T-helper 2 cell treated with Interferon-gamma antibody and Interleukin-4, amounts not matched to agents 5 μg/mL and 100 μg/mL, for 36 hours (primary cell): ENCODE data around the gene ANKRD17.

Source experiments
- DNase-seq: peaks from one replicate; pipeline ENCODE4 v3.0.0; 2021; ENCODE audit warnings: low spot score
- H3K27ac Mint-ChIP-seq: one replicate; pipeline ENCODE4 v1.8.0; 2021; ENCODE audit warnings: mild to moderate bottlenecking, mixed read lengths
- H3K27me3 Mint-ChIP-seq: one replicate; pipeline ENCODE4 v1.8.0; 2021; ENCODE audit warnings: low read depth, mixed read lengths
- H3K36me3 Mint-ChIP-seq: one replicate; pipeline ENCODE4 v1.8.0; 2021; ENCODE audit warnings: low read depth, mixed read lengths
- H3K4me1 Mint-ChIP-seq: one replicate; pipeline ENCODE4 v1.8.0; 2021; ENCODE audit warnings: low read depth, mixed read lengths
- H3K4me3 Mint-ChIP-seq: one replicate; pipeline ENCODE4 v1.8.0; 2022; ENCODE audit warnings: mild to moderate bottlenecking, moderate library complexity, mixed read lengths
- H3K9me3 Mint-ChIP-seq: one replicate; pipeline ENCODE4 v1.8.0; 2021; ENCODE audit warnings: mixed read lengths

The ANKRD17 gene

DNA sequence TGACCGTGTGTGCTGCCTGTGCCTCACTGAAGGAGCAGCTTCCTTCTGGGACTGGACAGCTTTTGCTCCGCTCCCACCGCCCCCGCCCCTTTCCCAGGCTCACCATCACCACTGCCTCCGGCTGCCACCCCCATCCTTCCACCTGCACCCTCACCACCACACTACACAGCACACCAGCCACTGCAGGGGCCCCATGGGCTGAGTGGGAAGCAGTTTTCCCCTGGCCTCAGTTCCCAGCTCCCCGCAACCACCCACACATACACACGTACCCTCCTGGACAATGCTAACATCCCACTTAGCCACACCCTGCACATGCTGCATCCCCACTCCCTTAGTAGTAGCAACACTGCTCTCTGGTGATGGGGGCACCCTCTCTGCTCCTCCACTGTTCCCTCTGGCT, 159.5 kb downstream of the ANKRD17 start:
- H3K27ac Mint-ChIP-seq = peak overlapping the region; percentile 15
- no peak overlapping the region for H3K4me3 Mint-ChIP-seq
- DNase-seq = no peak
- H3K27me3 Mint-ChIP-seq = no peaks in the 10 kb centered on the region
- peaks cover 1% of the 10 kb centered on the region for H3K4me1 Mint-ChIP-seq
- H3K36me3 Mint-ChIP-seq = peaks cover 33% of the 10 kb centered on the region
- H3K9me3 Mint-ChIP-seq = no peaks in the 10 kb centered on the region

DNA sequence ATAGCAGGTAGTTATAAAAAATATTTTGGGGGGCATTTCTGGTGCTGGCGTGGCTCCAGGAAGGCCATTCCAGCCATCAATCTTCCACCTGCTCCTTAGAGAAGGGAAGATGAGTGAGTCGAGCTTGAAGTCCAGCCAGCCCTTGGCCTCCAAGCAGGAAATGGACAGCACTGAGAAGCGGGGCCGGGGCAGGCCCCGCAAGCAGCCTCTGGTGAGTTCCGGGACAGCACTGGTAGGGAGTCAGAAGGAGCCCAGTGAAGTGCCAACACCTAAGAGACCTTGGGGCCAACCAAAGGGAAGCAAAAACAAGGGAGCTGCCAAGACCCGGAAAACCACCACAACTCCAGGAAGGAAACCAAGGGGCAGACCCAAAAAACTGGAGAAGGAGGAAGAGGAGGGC, 159.9 kb downstream of the ANKRD17 start:
- peaks cover 34% of the 10 kb centered on the region for H3K36me3 Mint-ChIP-seq
- H3K27ac Mint-ChIP-seq = no peak overlapping the region
- no peak for DNase-seq
- no peaks in the 10 kb centered on the region for H3K9me3 Mint-ChIP-seq
- H3K4me1 Mint-ChIP-seq = no peaks in the 10 kb centered on the region
- no peak overlapping the region for H3K4me3 Mint-ChIP-seq
- H3K27me3 Mint-ChIP-seq = no peaks in the 10 kb centered on the region

DNA sequence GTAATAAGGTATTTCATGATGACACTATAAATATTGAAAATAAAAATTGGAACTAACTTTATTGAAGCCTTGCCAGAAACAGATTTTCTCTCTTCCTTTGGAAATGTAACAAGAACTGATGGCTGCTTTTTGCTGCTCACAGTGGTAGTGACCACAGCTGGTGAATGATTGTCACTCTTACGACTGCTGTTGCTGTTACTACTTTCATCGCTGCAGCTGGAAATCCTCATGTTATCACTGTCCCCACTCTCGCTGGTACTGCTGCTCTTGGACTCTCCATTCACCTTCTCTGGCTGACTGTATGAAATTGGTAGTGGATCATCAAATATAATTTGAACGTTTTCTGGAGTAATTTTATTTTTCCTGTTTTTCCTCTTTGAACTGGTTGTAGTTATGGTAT, 160.6 kb downstream of the ANKRD17 start:
- no peaks in the 10 kb centered on the region for H3K9me3 Mint-ChIP-seq
- H3K27me3 Mint-ChIP-seq = no peaks in the 10 kb centered on the region
- H3K36me3 Mint-ChIP-seq = peaks cover 34% of the 10 kb centered on the region
- H3K27ac Mint-ChIP-seq = no peak overlapping the region
- H3K4me1 Mint-ChIP-seq = no peaks in the 10 kb centered on the region
- DNase-seq = no peak
- H3K4me3 Mint-ChIP-seq = no peak overlapping the region

DNA sequence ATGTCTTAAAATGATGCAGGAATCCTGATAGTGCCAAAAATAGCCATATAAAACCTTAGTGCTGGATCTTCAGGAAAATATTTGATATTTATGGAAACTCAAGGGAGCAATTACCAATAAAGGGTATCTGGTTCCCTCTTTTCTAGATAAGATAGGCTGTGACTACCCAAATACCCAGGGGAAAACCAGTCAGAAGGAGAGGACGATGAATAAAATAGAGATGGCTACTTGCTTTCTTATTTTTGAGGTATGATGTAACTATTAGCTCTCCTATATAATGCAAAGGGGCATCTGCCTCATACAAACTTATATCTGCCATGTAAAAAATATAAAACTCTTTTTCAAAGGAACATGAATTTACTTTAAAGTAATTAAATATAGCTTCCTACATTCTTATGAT, 165.7 kb downstream of the ANKRD17 start:
- no peak for DNase-seq
- no peaks in the 10 kb centered on the region for H3K9me3 Mint-ChIP-seq
- no peaks in the 10 kb centered on the region for H3K27me3 Mint-ChIP-seq
- H3K36me3 Mint-ChIP-seq = peaks cover 32% of the 10 kb centered on the region
- H3K4me1 Mint-ChIP-seq = peaks cover 3% of the 10 kb centered on the region
- H3K4me3 Mint-ChIP-seq = no peak overlapping the region
- no peak overlapping the region for H3K27ac Mint-ChIP-seq

DNA sequence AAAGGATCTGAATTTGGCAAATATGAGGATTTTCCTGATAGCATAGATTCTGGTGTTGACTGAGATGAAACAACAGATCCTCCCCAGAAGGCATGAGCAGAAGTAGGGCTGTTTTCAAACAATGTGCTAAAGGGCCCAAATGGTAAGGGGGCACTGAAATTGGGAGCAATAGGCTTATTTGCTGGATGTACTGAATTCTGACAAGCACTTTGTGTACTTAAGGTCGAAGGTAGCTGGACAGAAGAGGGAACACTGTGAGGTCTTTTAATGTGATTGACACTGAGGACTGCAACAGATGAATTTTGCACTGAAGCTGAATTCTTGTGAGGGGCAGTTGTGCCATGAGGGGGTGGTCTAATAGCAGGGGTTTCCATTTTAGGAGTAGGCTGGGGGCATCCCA, 167.9 kb downstream of the ANKRD17 start:
- Mint-ChIP-seq H3K27ac (no peak overlapping the region), H3K4me3 (no peak overlapping the region), H3K27me3 (no peaks in the 10 kb centered on the region)

DNA sequence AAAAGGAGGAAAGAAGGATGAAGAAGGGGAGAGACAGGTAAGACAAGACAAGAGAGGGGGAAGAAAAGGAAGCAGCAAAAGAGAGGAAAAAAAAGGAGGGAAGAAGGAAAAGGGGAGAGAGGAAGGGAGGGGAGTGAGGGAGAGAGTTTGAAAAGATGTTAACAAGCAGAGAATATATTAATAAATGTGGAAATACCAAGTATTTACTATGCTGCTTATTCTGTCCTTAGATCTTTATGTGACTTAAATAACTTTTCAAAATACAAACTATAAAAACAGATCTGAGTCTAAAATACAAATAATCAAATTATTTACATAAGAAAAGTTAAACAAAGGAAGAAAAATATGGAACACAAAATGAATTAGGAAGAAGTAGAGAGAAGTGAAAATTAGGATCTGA, 170.7 kb downstream of the ANKRD17 start:
- no peak for DNase-seq
- Mint-ChIP-seq H3K27me3 (no peaks in the 10 kb centered on the region), H3K36me3 (peaks cover 43% of the 10 kb centered on the region), H3K27ac (no peak overlapping the region), H3K4me1 (peaks cover 8% of the 10 kb centered on the region), H3K9me3 (no peaks in the 10 kb centered on the region), H3K4me3 (no peak overlapping the region)

More for the DNA sequence above, 167.9 kb downstream of the ANKRD17 start:
- Mint-ChIP-seq H3K4me1 (peaks cover 8% of the 10 kb centered on the region), H3K36me3 (peaks cover 35% of the 10 kb centered on the region), H3K9me3 (no peaks in the 10 kb centered on the region)
- DNase-seq = no peak

DNA sequence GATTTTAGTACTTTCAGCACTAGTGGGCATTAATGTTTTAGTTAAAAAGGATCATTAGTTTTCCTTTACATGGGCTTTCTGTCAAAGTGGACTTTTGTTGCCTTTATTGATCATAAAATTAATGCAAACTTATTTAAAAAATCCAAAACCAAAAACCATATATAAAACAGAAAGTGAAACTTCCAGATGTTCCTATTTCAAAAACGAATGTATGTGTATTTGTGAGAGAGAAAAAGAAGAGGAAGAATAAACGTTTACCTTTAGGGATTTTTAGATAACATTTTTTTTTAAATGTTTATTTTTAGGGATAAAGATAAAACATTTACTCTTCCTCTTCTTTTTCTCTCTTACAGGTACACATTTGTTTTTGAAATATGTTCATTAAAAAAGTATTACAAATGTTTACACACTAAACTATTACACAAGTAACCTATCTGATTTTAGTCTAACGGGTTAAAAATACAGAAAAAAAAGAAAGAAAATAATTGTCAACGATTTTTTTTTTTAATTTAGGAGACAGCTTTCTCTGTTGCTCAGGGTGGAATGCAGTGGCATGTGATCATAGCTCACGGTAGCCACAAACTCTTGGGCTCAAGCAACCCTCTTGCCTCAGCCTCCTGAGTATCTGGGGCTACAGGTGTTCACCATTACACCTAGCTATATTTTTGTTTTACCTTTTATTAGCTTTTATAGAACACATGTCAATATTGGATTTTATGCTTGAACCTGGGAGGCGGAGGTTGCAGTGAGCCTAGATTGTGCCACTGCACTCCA, 172.3 kb downstream of the ANKRD17 start:
- H3K27me3 Mint-ChIP-seq = no peaks in the 10 kb centered on the region
- no peaks in the 10 kb centered on the region for H3K9me3 Mint-ChIP-seq
- DNase-seq = no peak
- peak overlapping the region; percentile 74 for H3K27ac Mint-ChIP-seq
- H3K36me3 Mint-ChIP-seq = peaks cover 43% of the 10 kb centered on the region
- peak overlapping the region; percentile 74 for H3K4me3 Mint-ChIP-seq
- H3K4me1 Mint-ChIP-seq = peaks cover 7% of the 10 kb centered on the region

DNA sequence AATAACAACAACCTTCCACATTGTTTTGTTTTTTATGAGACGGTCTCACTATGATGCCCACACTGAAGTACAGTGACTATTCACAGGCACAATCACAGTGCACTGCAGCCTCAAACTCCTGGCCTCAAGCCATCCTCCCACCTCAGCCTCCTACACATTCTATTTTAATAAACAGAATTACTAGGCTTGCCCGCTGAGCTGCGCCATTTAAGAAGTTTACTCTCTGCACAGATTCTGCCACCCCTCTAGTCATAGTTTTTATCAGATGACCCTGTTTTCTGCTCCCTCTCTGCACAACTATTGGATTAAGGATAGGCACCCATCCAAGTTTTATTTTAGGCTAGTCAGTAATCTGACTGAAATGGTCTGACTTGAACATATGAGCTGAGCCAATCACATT, 177.8 kb downstream of the ANKRD17 start:
- Mint-ChIP-seq H3K36me3 (peaks cover 49% of the 10 kb centered on the region), H3K9me3 (no peaks in the 10 kb centered on the region), H3K4me1 (peaks cover 11% of the 10 kb centered on the region), H3K27me3 (no peaks in the 10 kb centered on the region), H3K27ac (no peak overlapping the region), H3K4me3 (no peak overlapping the region)
- no peak for DNase-seq

DNA sequence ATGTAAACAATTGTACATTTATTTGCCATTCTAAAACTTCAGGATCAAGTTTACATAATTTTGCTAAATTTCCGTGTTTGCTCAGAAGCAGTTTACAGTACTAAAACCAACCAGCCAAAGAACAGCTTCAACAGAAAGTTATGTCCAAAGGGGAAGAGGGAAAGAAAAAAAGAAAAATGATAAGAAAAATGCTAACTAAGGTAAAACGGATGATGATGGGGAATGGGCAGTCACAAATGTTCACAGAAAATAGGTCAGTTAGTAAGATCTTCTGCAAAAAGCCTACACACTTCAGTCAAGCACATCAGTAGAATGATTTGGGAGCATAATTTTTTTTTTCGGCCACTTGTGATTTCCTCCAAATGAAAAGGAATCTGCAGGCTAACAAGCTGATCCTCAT, 182.8 kb downstream of the ANKRD17 start:
- no peaks in the 10 kb centered on the region for H3K9me3 Mint-ChIP-seq
- peaks cover 7% of the 10 kb centered on the region for H3K4me1 Mint-ChIP-seq
- no peak for DNase-seq
- no peak overlapping the region for H3K27ac Mint-ChIP-seq
- no peak overlapping the region for H3K4me3 Mint-ChIP-seq
- H3K27me3 Mint-ChIP-seq = no peaks in the 10 kb centered on the region
- peaks cover 38% of the 10 kb centered on the region for H3K36me3 Mint-ChIP-seq

DNA sequence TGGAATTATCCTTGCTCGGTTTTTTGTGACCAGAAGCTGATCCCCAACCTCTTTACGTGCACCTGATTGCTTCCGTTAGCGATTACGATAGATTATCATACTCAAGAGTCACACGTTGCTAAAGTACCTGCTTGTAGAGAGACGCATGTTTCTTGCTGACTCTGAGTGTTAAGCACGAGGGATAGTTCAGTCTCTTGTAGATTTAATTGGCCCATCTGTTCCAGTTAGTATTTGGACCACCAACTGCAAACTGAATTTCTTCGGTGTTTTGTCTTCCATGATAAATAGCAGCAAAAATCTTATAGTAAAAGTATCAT, 188.6 kb downstream of the ANKRD17 start:
- no peak for DNase-seq
- H3K4me1 Mint-ChIP-seq = peaks cover 31% of the 10 kb centered on the region
- no peaks in the 10 kb centered on the region for H3K9me3 Mint-ChIP-seq
- H3K4me3 Mint-ChIP-seq = peak overlapping the region; percentile 95
- H3K36me3 Mint-ChIP-seq = peaks cover 26% of the 10 kb centered on the region
- peak overlapping the region; percentile 98 for H3K27ac Mint-ChIP-seq
- H3K27me3 Mint-ChIP-seq = no peaks in the 10 kb centered on the region

DNA sequence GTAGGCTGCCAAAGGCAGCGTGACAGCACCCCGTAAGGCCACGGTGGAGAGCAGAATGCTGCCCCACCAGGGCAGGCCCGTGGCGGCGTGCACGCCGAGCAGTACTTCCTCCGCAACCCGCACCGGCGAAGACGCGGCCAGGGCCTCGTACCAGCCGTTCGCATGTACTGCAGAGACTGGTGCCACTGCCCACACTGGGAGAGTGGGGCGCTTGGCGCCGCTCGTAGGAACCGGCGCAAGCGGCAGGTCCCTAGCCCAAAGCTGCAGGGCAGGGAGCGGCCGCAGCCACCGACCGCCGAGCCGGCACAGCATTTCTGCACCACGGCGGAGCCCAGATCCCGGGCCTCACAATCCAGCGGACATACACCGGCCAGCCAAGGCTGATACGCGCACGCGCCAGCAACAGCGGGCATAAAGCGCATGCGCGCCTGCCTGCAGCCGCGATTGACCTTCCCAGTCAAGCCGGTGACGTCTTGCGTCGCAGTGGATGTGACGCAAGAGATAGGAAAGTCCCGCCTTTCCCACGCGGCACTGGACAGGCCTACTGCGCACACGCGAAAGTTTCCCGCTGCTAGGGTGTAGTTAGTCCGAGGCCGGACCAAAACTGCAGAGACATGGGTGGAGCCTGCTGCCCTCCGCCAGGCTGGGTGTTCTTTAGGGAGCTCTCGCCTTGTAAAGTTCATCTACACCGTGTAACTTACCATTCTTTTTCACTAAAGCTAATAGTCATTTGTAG, 189.1 kb downstream of the ANKRD17 start, which contains the start of gene COX18:
Gene COX18 (minus strand): TSS at position 379 of the 736 bp plus-strand sequence. CDS start 67 bp downstream, at position 312.
- Mint-ChIP-seq H3K27me3 (no peaks in the 10 kb centered on the region), H3K27ac (peak within 1 kb of the TSS; percentile 98), H3K9me3 (no peaks in the 10 kb centered on the region), H3K4me1 (peaks cover 31% of the 10 kb centered on the region), H3K4me3 (peak within 1 kb of the TSS; percentile 95), H3K36me3 (peaks cover 25% of the 10 kb centered on the region)
- DNase-seq = peak; percentile 98

DNA sequence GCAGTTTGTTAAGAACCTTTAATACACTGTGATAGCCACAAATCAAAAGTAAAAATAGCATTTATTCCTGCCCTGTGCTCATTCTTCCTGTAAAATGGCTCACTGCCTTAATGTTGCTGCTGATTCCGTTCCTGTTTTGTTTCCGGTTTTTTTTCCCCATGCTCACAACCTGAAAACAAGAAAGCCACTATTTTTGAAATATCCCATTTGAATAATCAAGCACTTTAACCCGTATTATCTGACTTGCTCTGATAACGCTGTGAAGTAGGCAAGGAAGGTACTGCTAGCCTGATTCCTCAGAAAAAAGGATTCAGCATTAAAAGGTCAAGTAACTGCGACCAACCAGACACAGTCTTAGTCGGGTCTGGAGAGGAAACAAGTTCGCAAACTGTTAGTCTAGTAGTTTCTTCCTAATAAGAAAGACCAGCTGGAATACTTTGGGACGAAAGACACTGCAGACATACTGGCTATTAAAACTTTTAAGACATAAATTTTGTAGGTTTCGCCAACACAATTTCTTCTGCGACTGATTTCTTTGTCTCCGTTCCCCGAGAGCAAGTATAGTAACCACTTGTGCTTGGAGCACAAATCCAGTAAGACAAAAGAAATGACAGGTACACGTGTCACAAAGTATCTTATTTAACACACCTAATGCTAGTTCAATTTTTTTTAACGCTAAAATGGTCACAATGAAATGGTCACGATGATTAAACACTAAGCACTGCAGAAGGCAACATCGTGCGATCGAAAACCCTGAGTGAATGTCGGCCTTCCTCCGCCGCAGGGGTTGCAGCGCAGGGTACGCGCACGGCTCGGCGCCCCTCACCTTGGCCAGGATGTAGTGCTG, 189.9 kb downstream of the ANKRD17 start:
- H3K9me3 Mint-ChIP-seq = no peaks in the 10 kb centered on the region
- H3K4me1 Mint-ChIP-seq = peaks cover 31% of the 10 kb centered on the region
- H3K36me3 Mint-ChIP-seq = peaks cover 28% of the 10 kb centered on the region
- H3K27ac Mint-ChIP-seq = peak overlapping the region; percentile 98
- H3K4me3 Mint-ChIP-seq = peak overlapping the region; percentile 95
- DNase-seq = peak; percentile 29
- H3K27me3 Mint-ChIP-seq = no peaks in the 10 kb centered on the region

DNA sequence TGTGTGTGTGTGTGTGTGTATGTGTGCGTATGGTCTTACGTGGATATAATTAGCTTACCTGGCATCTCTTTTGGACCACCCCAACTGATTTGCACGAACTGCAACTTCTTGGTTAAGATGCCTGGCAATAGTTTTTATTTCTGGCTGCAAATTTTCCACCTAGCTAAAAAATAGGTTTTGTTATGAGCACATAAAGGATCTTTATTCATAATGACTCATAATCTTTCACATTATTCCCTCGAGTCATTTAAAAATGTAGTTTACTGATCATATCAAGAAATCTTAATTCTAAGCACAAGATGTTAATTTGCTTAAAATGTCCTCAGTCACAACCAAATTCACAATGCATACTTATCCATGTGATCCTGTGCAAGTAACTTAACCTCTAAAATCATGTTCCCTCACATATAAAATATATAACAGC, 190.6 kb downstream of the ANKRD17 start:
- peak overlapping the region; percentile 95 for H3K4me3 Mint-ChIP-seq
- peaks cover 31% of the 10 kb centered on the region for H3K4me1 Mint-ChIP-seq
- DNase-seq = peak; percentile 37
- H3K27ac Mint-ChIP-seq = peak overlapping the region; percentile 98
- H3K36me3 Mint-ChIP-seq = peaks cover 28% of the 10 kb centered on the region
- no peaks in the 10 kb centered on the region for H3K27me3 Mint-ChIP-seq
- H3K9me3 Mint-ChIP-seq = no peaks in the 10 kb centered on the region

DNA sequence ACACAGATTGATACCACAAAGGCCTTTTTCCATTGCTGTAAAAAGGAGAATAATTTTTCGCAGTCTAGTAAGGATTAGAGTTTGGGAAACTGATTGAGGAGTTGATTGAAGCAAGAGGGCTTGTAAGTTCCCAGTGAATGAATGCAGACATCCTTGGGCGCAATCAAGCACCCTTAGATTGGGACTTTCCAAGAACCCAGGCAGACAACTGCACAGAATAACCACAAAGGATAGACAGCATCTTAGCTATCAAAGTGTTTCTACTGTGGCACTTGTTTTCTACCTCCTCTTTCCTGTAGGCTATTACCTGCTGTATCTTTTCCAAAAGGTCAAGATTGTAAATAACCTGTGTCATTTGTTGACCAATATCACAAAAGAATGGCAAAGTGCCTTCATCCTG, 191.7 kb downstream of the ANKRD17 start:
- no peaks in the 10 kb centered on the region for H3K27me3 Mint-ChIP-seq
- H3K27ac Mint-ChIP-seq = peak overlapping the region; percentile 71
- H3K9me3 Mint-ChIP-seq = no peaks in the 10 kb centered on the region
- H3K4me3 Mint-ChIP-seq = peak overlapping the region; percentile 68
- peaks cover 31% of the 10 kb centered on the region for H3K4me1 Mint-ChIP-seq
- peak; percentile 13 for DNase-seq
- peaks cover 31% of the 10 kb centered on the region for H3K36me3 Mint-ChIP-seq
